SJCRH30 (cell line): ENCODE measurements around the gene SCYL2. TPM values are rescaled to one million over a fixed set of nuclear protein-coding genes. Genes with fewer than 3 reads are reported as not detected.
"Not testable (repeated sequence)": the region's sequence is repeated elsewhere in the genome, so short reads cannot be mapped to it uniquely, and the experiment has no call there.

Experiments used
- DNase-seq, 2 experiments: peaks; one replicate each; pipeline ENCODE4 v3.0.0-alpha.2; 2015 to 2020
- H3K27ac ChIP-seq: fragments of 250-450 bp; sonication (Bioruptor Pico); 2 replicates; pipeline ENCODE4 v1.5.1; 2020; ENCODE audit warnings: mild to moderate bottlenecking, moderate library complexity
- H3K27me3 ChIP-seq: fragments of 250-450 bp; sonication (Bioruptor Pico); 2 replicates; pipeline ENCODE4 v1.5.1; 2020; ENCODE audit warnings: mild to moderate bottlenecking, moderate library complexity
- H3K36me3 ChIP-seq: fragments of 250-450 bp; sonication (Bioruptor Pico); 2 replicates; pipeline ENCODE4 v1.5.1; 2020; ENCODE audit warnings: mild to moderate bottlenecking, moderate library complexity
- H3K4me1 ChIP-seq: fragments of 250-450 bp; sonication (Bioruptor Pico); 2 replicates; pipeline ENCODE4 v1.5.1; 2020; ENCODE audit warnings: mild to moderate bottlenecking, moderate library complexity
- H3K4me3 ChIP-seq: fragments of 250-450 bp; sonication (Bioruptor Pico); 2 replicates; pipeline ENCODE4 v1.5.1; 2020; ENCODE audit warnings: mild to moderate bottlenecking, moderate library complexity
- H3K9me3 ChIP-seq: fragments of 250-450 bp; sonication (Bioruptor Pico); replicated peaks from 2 replicates; pipeline ENCODE4 v1.5.1; 2020; ENCODE audit warnings: mild to moderate bottlenecking, moderate library complexity
- total RNA-seq: library from RNA; depleted of rRNA; stranded (reverse); fragments of >200 nt; shearing (Covaris generic); gene quantifications from 2 replicates; pipeline ENCODE4 v1.2.3, GENCODE V29; 2014

SCYL2 gene
- total RNA-seq, 1 experiment from 2014 or later, result 49.0 TPM

DNA sequence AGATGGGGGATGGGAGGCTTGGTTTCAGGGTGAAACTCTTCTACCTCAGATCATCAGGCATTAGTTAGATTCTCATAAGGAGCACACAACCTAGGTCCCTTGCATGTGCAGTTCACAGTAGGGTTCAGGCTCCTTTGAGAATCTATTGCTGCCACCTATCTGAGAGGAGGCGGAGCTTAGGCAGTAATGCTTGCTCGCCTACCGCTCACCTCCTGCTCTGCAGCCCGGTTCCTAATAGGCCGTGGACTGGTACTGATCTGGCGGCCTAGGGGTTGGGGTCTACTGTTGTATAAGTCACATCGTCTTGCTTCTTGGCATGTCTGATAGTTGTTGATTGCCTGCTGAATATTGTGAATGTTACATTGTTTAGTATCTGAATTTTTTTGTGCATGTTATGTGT lies 12.2 kb downstream of the SCYL2 start:
- no peak overlapping the region for H3K4me3 ChIP-seq
- H3K9me3 ChIP-seq, result no peaks in the 10 kb centered on the region; the same call in 1 of the 2 replicates
- H3K36me3 ChIP-seq, result peaks cover 5% of the 10 kb centered on the region
- no peak for DNase-seq
- H3K27me3 ChIP-seq, result no peaks in the 10 kb centered on the region
- H3K27ac ChIP-seq, result no peak overlapping the region
- H3K4me1 ChIP-seq, result no peaks in the 10 kb centered on the region

- no peaks in the 10 kb centered on the region; the same call in 1 of the 2 replicates for H3K9me3 ChIP-seq
- no peak for DNase-seq
- H3K27ac ChIP-seq, result no peak overlapping the region
- H3K27me3 ChIP-seq, result no peaks in the 10 kb centered on the region
- no peaks in the 10 kb centered on the region for H3K4me1 ChIP-seq
- no peak overlapping the region for H3K4me3 ChIP-seq
- peaks cover 5% of the 10 kb centered on the region for H3K36me3 ChIP-seq
Measured at GRCh38 chr12:100279607-100280244, 12.7 kb downstream of the SCYL2 start.

DNA sequence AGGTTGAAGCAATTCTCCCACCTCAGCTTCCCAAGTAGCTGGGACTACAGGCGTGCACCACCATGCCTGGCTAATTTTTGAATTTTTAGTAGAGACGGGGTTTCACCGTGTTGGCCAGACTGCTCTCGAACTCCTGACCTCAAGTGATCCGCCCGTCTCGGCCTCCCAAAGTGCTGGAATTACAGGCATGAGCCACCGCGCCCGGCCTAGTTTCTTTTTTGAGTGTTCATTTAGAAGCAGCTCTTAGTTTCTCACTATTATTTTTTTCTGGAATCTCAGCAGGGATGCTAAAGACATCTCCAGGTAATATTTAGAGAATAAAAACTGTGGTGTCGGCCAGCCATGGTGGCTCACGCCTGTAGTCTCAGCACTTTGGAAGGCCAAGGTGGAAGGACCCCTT lies 17.6 kb downstream of the SCYL2 start:
- not testable (repeated sequence) for H3K9me3 ChIP-seq, H3K36me3 ChIP-seq, DNase-seq, H3K4me3 ChIP-seq, H3K27me3 ChIP-seq, H3K27ac ChIP-seq, H3K4me1 ChIP-seq

DNA sequence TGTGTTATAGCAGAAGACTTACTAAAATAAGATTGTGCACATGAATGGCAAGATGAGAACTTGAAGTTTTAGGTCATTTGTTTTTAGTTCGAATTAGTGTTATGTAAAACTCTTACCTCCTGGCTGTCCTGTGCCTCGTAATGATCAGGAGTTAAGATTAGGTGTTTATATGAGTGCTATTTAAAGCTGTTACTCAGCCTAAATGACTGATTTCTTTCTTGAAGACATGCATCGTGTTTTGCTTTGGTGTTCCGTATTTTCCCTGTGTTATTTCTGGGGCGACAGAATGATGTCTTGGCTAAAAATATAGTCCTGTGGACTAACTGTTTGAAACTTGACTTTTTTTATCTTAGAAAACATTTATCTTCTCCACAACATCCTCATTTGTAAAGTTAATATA lies 22.1 kb downstream of the SCYL2 start:
- H3K4me3 ChIP-seq, result no peak overlapping the region
- H3K4me1 ChIP-seq, result no peaks in the 10 kb centered on the region
- no peaks in the 10 kb centered on the region for H3K27me3 ChIP-seq
- H3K36me3 ChIP-seq, result peaks cover 11% of the 10 kb centered on the region
- DNase-seq, result no peak
- no peaks in the 10 kb centered on the region for H3K9me3 ChIP-seq
- H3K27ac ChIP-seq, result no peak overlapping the region

- H3K36me3 ChIP-seq, result peaks cover 11% of the 10 kb centered on the region
- no peaks in the 10 kb centered on the region for H3K9me3 ChIP-seq
- no peak overlapping the region for H3K27ac ChIP-seq
- H3K4me3 ChIP-seq, result no peak overlapping the region
- H3K27me3 ChIP-seq, result no peaks in the 10 kb centered on the region
- no peak for DNase-seq
- no peaks in the 10 kb centered on the region for H3K4me1 ChIP-seq
Measured at GRCh38 chr12:100290016-100290415, 23.0 kb downstream of the SCYL2 start.

GRCh38 chr12:100293017-100293416 lies 26.0 kb downstream of the SCYL2 start:
- no peaks in the 10 kb centered on the region for H3K4me1 ChIP-seq
- DNase-seq, result no peak
- H3K36me3 ChIP-seq, result peaks cover 13% of the 10 kb centered on the region; the same call in 1 of the 2 replicates
- no peak overlapping the region for H3K4me3 ChIP-seq
- H3K27ac ChIP-seq, result no peak overlapping the region
- H3K27me3 ChIP-seq, result no peaks in the 10 kb centered on the region
- no peaks in the 10 kb centered on the region for H3K9me3 ChIP-seq

DNA sequence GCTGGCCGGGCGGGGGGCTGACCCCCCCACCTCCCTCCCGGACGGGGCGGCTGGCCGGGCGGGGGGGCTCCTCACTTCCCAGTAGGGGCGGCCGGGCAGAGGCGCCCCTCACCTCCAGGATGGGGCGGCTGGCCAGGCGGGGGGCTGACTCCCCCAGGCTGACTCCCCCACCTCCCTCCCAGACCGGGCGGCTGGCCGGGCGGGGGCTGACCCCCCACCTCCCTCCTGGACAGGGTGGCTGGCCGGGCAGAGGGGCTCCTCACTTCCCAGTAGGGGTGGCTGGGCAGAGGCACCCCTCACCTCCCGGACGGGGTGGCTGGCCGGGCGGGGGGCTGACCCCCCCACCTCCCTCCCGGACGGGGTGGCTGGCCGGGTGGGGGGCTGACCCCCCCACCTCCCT lies 27.4 kb downstream of the SCYL2 start:
- H3K9me3 ChIP-seq, H3K4me1 ChIP-seq, DNase-seq: not testable (repeated sequence)

DNA sequence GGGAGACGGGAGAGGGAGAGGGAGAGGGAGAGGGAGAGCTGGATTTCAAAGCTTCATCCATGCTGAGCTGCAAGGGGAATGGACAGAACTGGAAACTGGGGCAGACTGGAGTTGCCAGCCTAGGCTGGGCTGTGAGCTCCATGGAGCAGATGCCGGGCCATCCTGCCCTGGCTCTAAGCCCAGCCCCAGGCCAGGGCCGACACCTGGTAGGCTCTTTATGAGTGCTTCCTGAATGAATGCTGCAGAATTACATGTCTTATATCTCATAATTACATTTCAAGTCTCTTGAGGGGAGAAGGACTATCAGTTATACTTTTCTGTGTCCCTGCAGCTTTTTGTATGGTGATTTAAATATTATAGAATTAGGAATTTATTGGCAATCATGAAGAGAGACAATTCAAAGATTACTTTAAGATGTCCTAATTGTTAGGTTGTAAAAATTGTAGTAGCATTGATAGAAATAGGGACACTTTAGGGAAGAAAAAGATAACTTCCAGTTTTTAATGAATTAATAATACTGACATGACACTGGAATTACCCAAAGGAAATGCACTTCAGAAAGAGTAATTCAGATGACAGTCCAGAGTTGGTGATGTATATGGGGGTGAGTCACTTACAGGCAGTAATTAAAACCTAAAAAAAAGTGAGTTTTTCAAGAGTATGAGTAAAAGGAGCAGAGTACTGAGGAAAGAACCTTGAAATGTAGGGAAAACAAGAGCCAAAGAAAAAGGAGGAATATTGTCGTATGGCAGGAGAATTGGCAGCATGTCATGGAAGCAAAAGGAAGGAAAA lies 29.0 kb downstream of the SCYL2 start:
- no peaks in the 10 kb centered on the region for H3K9me3 ChIP-seq
- peaks cover 28% of the 10 kb centered on the region for H3K36me3 ChIP-seq
- no peaks in the 10 kb centered on the region for H3K4me1 ChIP-seq
- H3K27me3 ChIP-seq, result no peaks in the 10 kb centered on the region
- no peak overlapping the region for H3K27ac ChIP-seq
- DNase-seq, result no peak
- no peak overlapping the region for H3K4me3 ChIP-seq

More for the DNA sequence above, 27.4 kb downstream of the SCYL2 start:
- H3K36me3 ChIP-seq, result peaks cover 19% of the 10 kb centered on the region
- not testable (repeated sequence) for H3K27me3 ChIP-seq, H3K27ac ChIP-seq, H3K4me3 ChIP-seq

DNA sequence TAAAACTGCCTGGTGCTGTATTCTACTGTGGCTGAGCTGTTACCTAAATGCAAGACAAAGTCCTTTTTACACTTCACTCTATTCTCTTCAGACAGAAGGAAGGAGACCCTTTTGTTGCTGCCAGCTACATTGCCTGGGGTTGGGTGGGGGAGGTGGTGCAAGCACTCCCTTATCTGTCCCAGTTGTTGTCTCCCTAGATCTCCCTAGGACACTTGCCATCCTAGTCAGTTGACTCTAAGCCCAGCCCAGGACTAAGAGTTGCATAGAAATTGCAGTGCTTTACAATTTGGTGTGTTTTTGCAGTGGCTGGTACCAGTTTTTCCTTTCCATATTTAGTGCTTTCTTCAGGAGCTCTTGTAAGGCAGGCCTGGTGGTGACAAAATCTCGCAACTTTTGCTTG lies 35.1 kb downstream of the SCYL2 start:
- Histone ChIP-seq H3K4me1 (no peaks in the 10 kb centered on the region), H3K4me3 (no peak overlapping the region), H3K27me3 (no peaks in the 10 kb centered on the region), H3K27ac (no peak overlapping the region), H3K36me3 (peaks cover 27% of the 10 kb centered on the region), H3K9me3 (no peaks in the 10 kb centered on the region)
- DNase-seq, result no peak

GRCh38 chr12:100303831-100304230 lies 36.9 kb downstream of the SCYL2 start:
- Histone ChIP-seq H3K27me3 (no peaks in the 10 kb centered on the region), H3K9me3 (no peaks in the 10 kb centered on the region), H3K27ac (no peak overlapping the region), H3K4me3 (no peak overlapping the region), H3K4me1 (no peaks in the 10 kb centered on the region), H3K36me3 (peaks cover 24% of the 10 kb centered on the region)
- DNase-seq, result no peak

DNA sequence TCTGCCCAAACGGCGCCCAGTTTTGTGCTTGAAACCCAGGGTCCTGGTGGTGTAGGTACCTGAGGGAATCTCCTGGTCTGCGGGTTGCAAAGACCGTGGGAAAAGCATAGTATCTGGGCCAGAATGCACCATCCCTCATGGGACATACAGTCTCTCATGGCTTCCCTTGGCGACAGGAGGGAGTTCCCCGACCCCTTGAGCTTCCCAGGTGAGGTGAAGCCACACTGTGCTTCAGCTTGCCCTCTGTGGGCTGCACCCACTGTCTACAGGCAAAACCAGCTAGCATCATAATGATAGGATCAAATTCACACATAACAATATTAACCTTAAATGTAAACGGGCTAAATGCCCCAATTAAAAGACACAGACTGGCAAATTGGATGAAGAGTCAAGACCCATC lies 37.4 kb downstream of the SCYL2 start:
- not testable (repeated sequence) for H3K9me3 ChIP-seq, H3K27me3 ChIP-seq, H3K4me3 ChIP-seq, H3K4me1 ChIP-seq, H3K27ac ChIP-seq, DNase-seq
- peaks cover 19% of the 10 kb centered on the region for H3K36me3 ChIP-seq

- not testable (repeated sequence) for H3K27me3 ChIP-seq, H3K9me3 ChIP-seq, H3K27ac ChIP-seq, H3K4me3 ChIP-seq, DNase-seq, H3K4me1 ChIP-seq
- peaks cover 14% of the 10 kb centered on the region for H3K36me3 ChIP-seq
Measured at GRCh38 chr12:100308138-100308537, 41.2 kb downstream of the SCYL2 start.

- H3K4me1 ChIP-seq, result no peaks in the 10 kb centered on the region
Measured at GRCh38 chr12:100311317-100311716, 44.3 kb downstream of the SCYL2 start.

GRCh38 chr12:100317371-100317770 lies 50.4 kb downstream of the SCYL2 start:
- Histone ChIP-seq H3K36me3 (peaks cover 29% of the 10 kb centered on the region), H3K27ac (no peak overlapping the region), H3K9me3 (no peaks in the 10 kb centered on the region), H3K27me3 (no peaks in the 10 kb centered on the region), H3K4me3 (no peak overlapping the region), H3K4me1 (no peaks in the 10 kb centered on the region)
- no peak for DNase-seq

More at GRCh38 chr12:100311317-100311716, 44.3 kb downstream of the SCYL2 start:
- H3K9me3 ChIP-seq, result no peaks in the 10 kb centered on the region
- H3K27me3 ChIP-seq, result no peaks in the 10 kb centered on the region
- peaks cover 25% of the 10 kb centered on the region for H3K36me3 ChIP-seq
- no peak for DNase-seq
- no peak overlapping the region for H3K4me3 ChIP-seq
- no peak overlapping the region for H3K27ac ChIP-seq

DNA sequence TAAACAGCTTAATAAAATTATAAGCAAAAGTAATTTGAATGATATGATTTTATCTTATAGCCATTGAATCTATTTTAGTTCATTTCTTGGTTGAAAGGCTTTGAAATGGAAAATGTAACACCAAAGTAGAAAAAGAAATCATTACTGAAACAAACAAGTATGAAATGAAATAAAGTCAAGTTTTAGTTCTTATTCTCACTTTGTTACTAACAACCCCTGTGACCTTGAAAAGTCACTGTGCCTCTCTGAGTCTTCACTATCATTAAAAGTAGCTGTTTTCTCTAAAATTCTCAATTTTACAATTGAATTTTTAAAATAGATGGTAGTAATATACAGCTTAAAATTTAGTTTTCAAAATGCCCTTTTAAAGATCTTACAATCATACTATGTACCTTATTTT lies 57.5 kb downstream of the SCYL2 start:
- Histone ChIP-seq H3K4me1 (no peaks in the 10 kb centered on the region), H3K4me3 (no peak overlapping the region), H3K27ac (no peak overlapping the region), H3K36me3 (peaks cover 23% of the 10 kb centered on the region), H3K9me3 (no peaks in the 10 kb centered on the region), H3K27me3 (no peaks in the 10 kb centered on the region)
- DNase-seq, result no peak

DNA sequence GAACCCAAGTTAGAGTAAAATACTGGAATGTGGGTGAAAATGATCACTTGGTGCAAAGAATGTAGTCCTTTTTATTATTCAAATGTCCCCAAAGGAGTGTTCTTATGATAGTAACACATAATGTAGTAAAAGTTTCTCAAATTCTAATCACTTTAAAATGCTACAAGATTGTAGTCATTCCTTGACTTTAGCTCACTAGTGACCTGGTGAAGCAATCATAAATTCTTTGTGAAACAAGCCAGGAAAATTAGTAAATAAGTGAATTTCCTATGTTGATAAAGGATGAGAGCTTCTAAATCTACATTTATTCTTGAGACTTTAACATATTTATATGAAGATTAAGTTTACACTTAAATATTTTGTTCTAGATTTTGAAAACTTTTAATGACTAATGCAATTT lies 59.2 kb downstream of the SCYL2 start:
- no peaks in the 10 kb centered on the region for H3K4me1 ChIP-seq
- no peaks in the 10 kb centered on the region for H3K27me3 ChIP-seq
- no peak for DNase-seq
- no peak overlapping the region for H3K27ac ChIP-seq
- peaks cover 23% of the 10 kb centered on the region for H3K36me3 ChIP-seq
- H3K9me3 ChIP-seq, result no peaks in the 10 kb centered on the region
- no peak overlapping the region for H3K4me3 ChIP-seq
